Astrocyte (in vitro differentiated cells and primary cell): ENCODE measurements around the gene NKAIN2.

Source experiments
- EZH2 ChIP-seq: IDR thresholded peaks from 2 replicates; pipeline ENCODE4 v1.6.1; 2012; ENCODE audit warnings: mild to moderate bottlenecking, low read length, inconsistent platforms; ENCODE audit not compliant: insufficient read depth
- TF ChIP-seq, protein P1 (sequence below): IDR thresholded peaks from 2 replicates; pipeline ENCODE4 v1.5.1; 2011; ENCODE audit warnings: low read depth, mild to moderate bottlenecking, inconsistent platforms, low read length, moderate library complexity; ENCODE audit not compliant: insufficient read depth

- TF ChIP-seq, protein P1, sequence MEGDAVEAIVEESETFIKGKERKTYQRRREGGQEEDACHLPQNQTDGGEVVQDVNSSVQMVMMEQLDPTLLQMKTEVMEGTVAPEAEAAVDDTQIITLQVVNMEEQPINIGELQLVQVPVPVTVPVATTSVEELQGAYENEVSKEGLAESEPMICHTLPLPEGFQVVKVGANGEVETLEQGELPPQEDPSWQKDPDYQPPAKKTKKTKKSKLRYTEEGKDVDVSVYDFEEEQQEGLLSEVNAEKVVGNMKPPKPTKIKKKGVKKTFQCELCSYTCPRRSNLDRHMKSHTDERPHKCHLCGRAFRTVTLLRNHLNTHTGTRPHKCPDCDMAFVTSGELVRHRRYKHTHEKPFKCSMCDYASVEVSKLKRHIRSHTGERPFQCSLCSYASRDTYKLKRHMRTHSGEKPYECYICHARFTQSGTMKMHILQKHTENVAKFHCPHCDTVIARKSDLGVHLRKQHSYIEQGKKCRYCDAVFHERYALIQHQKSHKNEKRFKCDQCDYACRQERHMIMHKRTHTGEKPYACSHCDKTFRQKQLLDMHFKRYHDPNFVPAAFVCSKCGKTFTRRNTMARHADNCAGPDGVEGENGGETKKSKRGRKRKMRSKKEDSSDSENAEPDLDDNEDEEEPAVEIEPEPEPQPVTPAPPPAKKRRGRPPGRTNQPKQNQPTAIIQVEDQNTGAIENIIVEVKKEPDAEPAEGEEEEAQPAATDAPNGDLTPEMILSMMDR: no peak
- TF ChIP-seq EZH2: no peak
These were observed 633.1 kb downstream of the NKAIN2 start for GRCh38 chr6:124436803-124437202.
